DMS153 (cell line): ENCODE measurements around the gene STAT3.
"Not testable (repeated sequence)": the region's sequence is repeated elsewhere in the genome, so short reads cannot be mapped to it uniquely, and the experiment has no call there.

ENCODE experiments used
- DNase-seq: peaks from one replicate; lab custom pipeline; 2025; lab: John Stamatoyannopoulos, UW

STAT3 gene

DNA sequence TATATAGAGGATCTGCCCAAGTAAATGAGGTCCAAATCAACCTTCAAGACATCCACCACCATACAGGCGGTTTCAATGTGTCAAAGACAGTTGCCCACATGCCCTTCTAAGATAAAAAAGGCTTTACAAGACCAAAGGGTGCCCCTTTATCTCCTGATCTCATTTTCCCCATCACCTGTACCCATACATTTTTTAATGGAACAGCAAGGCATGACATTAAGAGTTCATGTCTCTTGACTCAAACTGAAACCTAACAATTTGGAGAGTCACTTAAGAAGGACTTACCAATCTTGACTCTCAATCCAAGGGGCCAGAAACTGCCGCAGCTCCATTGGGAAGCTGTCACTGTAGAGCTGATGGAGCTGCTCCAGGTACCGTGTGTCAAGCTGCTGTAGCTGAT is 40.1 kb downstream of the STAT3 start:
- no peak for DNase-seq

DNA sequence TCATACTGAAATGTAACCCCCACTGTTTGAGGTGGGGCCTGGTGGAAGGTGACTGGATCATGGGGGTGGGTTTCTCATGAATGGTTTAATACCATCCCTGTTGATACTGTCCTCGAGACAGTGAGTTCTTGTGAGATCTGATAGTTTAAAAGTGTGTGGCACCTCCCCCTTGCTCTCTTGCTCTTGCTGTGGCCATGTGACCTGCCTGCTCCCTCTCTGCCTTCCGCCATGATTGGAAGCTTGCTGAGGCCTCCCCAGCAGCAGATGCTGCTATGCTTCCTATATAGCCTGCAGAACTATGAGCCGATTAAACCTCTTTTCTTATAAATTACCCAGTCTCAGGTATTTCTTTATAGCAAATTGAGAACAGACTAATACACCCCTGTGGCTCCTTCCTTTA is 40.6 kb downstream of the STAT3 start:
- DNase-seq = no peak

DNA sequence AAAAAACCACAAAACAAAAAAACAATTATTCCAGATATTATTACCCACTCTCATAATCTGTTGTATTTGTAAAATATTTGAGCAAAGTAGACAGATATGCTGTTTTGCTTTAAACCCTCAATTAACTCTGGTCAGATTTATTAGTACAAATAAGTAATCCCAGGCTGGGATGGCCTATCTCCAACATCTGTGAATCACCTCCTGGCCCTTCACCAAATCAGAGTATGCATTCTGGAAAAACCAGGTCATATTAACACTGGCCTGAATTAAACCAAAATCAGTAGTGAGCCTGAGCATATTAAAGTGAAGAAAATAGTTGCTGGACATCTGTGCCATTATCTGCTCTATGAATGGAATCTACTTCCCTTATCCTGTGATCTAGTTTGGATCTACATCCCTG is 41.0 kb downstream of the STAT3 start:
- DNase-seq = no peak

GRCh38 chr17:42346481-42346880 is 41.8 kb downstream of the STAT3 start:
- no peak for DNase-seq

DNA sequence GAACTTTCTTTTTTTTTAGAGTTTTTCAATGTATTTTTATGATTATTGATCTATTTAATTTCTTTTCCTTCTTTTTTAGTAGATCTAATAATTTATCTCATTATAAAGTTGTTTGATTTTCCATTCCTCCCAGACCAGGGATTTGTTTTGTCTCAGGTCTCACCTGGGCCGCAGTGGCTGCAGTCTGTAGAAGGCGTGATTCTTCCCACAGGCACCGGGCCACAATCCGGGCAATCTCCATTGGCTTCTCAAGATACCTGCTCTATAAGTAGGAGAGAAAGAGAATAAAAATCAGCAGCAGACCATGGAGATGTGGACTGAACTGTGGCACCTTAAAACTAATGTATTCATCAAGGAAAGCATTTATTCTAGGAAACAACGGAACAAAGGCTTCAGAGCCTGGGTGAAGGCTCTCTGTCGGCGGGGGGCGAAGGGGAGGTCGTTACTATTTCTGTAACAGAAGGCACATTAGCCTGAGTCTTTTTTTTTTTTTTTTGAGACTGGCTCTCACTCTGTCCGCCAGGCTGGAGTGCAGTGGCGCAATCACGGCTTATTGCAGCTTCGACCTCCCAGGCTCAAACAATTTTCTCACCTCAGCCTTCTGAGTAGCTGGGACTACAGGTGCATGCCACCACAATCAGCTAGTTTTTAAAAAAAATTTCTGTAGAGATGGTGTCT is 42.7 kb downstream of the STAT3 start:
- DNase-seq = no peak

GRCh38 chr17:42342242-42343008 is 45.8 kb downstream of the STAT3 start:
- DNase-seq = no peak

GRCh38 chr17:42341568-42341967 is 46.7 kb downstream of the STAT3 start:
- DNase-seq = no peak

- no peak for DNase-seq
Observed at GRCh38 chr17:42340691-42341127, 47.5 kb downstream of the STAT3 start.

GRCh38 chr17:42339221-42339620 is 49.0 kb downstream of the STAT3 start:
- DNase-seq = no peak

- DNase-seq = no peak
Observed at GRCh38 chr17:42338427-42338985, 49.7 kb downstream of the STAT3 start.

DNA sequence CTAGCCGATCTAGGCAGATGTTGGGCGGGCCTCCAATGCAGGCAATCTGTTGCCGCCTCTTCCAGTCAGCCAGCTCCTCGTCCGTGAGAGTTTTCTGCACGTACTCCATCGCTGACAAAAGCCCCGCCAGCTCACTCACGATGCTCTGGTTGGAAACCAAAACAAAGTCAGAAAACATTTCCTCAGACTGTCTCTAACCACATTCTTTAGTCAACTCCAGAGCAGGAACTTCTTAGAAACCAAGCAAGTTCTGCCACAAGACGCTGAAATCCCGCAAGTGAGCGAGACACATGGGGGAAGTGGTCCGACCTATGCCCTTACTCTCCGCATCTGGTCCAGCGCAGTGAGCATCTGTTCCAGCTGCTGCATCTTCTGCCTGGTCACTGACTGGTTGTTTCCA is 50.8 kb downstream of the STAT3 start:
- DNase-seq = no peak

- no peak for DNase-seq
Observed at GRCh38 chr17:42334677-42335076, 53.6 kb downstream of the STAT3 start.

GRCh38 chr17:42333053-42333452 is 55.2 kb downstream of the STAT3 start:
- no peak for DNase-seq

- DNase-seq = no peak
Observed at GRCh38 chr17:42329025-42329976, 58.9 kb downstream of the STAT3 start.

DNA sequence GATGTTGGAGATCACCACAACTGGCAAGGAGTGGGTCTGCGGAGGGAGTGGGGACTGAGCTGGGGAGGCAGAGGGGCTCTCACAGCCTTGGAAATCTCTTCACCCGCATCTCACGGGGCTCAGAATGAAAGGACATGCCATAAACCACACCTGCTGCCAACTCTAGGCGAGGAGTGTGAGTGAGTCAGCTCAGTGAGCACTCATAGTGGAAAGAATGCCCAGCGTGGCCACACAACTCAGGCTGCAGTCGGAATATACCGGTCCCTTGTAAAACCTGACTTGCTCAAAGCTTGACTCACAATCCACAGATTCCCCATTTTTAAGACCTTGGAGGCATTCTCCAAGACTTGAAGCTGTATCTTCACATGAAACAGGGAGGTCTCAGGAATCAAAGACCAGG is 63.2 kb downstream of the STAT3 start:
- no peak for DNase-seq

DNA sequence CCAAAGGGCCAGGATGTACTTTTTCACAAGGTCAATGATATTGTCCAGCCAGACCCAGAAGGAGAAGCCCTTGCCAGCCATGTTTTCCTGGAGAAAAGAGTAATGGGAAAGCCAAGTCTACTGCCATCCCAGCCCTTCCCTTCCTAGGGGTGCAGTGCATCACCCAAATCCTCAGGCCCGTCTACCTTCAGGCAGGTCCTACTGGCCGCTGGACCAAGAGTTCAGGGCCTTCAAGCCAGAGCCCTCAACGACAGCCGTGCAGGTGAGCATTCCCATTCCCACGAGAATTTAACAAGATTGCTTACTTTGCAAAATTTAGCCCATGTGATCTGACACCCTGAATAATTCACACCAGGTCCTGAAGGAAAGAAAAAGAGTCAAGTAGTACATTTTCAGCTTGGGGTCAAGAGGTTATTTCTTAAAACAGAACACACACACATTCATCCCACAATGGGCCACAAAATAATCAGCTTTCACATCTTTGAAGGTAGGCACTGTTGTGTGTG is 64.9 kb downstream of the STAT3 start:
- no peak for DNase-seq

GRCh38 chr17:42322382-42323267 is 65.6 kb downstream of the STAT3 start:
- DNase-seq = peak; percentile 75

DNA sequence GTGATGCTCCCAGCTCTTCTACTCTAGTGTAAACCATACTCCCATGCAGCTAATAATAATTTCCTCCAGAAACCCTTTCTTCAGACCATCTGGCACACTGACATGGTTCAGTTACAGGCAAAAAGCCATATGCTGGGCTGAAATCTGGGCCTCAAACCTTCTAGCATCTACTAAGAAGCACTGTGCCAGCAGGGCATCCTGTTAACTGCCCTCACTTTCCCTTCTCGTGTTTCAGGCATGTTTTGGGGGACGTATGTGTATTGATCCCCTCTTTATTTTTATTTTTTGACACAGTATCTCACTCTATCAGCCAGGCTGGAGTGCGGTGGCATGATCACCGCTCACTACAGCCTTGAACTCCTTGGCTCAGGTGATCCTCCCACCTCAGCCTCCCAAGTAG is 66.7 kb downstream of the STAT3 start:
- DNase-seq = no peak

GRCh38 chr17:42317967-42318366 is 70.3 kb downstream of the STAT3 start:
- not testable (repeated sequence) for DNase-seq

DNA sequence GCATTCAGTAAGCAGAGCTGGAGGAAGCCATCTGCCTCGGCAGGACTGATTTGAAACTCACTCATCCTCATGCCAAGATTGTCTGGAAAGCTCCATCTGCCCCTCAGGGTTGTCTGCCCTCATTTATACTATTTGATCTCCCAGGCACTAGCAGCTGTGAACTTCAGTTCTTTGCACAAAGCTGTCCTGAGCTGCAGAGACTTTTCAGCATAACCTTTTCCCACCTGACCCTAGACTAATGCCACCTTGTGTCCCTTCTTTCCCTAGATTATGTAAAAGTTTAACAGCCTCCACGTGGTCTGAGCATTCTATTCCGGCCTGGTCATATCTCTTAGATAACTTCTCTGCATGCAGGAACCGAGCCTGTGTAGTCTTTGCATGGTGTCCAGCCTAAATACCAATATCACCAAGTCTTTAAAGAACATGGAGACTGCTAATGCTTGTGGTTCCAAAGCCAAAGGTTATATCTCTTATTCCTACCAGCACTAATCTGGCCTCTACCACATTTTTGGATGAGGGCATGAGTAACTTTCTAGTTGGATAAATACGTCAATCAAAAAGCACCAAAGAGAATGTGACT is 70.9 kb downstream of the STAT3 start:
- DNase-seq = no peak

DNA sequence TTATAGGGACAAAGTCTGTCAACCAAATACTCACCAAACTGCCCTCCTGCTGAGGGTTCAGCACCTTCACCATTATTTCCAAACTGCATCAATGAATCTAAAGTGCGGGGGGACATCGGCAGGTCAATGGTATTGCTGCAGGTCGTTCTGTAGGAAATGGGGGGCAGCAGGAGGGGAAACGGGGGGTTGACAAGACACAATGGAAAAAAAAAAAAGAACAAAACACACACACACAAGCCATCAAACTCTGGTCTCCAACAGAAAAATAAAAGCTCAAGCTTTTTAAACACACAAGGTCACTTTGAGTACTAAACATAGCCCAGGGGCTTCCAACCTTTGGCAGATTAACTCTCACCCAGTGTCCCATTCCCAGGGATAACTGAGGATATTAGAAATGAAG is 71.5 kb downstream of the STAT3 start:
- DNase-seq = no peak
